ENCODE results near the gene PAPOLG.

PAPOLG gene

DNA sequence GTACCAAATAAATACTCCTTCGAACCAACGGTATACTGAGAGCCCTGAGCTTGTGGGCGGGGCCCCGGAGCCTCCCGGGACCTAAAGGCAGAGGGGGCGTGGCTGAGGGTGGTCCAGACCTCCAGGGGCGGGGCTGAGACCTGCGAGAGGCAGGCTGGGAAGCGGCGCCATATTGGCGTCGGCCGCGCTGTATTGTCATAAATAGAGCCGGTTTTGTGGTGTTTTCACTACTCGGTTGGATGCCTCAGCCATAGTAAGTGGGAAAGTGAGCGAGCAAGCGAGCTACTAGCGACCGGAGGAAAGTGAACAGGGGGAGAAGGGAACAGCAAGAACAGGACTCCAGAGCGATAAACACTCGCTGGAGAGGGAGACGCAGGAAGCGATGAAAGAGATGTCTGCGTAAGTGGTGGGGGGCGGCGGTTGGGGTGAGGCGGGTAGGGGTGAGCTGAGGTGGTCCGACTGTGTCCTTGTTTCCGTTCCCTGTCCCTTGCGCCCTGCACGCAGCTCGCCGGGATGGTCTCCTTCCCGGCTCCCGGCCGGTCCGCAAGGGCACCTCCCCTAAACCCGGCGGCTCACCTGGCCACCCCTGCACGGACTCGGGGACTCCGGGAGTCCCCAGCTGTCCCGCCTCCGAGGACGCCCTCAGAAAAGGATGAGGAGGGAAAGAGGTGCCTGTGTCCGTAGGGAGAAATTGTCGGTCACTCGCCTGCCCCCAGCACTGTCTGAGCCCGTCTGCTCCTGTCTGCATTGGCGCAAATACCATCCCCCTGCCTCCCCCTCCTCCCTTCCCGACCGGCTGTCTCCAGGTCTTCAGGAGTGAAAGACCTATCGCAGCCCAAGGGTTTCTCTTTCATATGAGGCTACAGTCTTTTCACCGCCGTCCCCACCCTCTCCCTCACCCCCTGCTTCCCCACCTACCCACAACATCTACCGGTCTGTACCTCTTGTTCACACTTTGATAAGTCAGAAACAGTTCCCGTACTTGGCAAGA, at the start of gene PAPOLG:
Gene PAPOLG, plus strand, starts transcription at position 172 of the 991 bp plus-strand sequence. Its CDS starts 211 bp downstream, at position 383.
- no peaks in the 10 kb centered on the region for H3K27me3 ChIP-seq (ENCODE audit: control insufficient read depth in 5 of 5, insufficient read depth in 4 of 5, low read length in 5 of 5)
- peak within 1 kb of the TSS; percentile 90 to 100 (median 99) for H3K4me3 ChIP-seq (ENCODE audit: low read depth in 1 of 5, low read length in 5 of 5)
- H3K36me3 ChIP-seq (ENCODE audit: control insufficient read depth in 5 of 5, insufficient read depth in 5 of 5, low read length in 5 of 5) = peaks cover 9 to 16% (median 12%) of the 10 kb centered on the region in 5 donors
- H3K4me1 ChIP-seq (ENCODE audit: control insufficient read depth in 5 of 5, insufficient read depth in 5 of 5, low read length in 5 of 5) = peaks cover 1 to 19% (median 17%) of the 10 kb centered on the region in 5 donors
- no peaks in the 10 kb centered on the region for H3K9me3 ChIP-seq (ENCODE audit: control insufficient read depth in 5 of 5, low read length in 5 of 5)
- peak within 1 kb of the TSS; percentile 56 to 94 (median 92) for H3K9ac ChIP-seq (ENCODE audit: low read length in 5 of 5)
- peak within 1 kb of the TSS; percentile 85 for H3K27ac ChIP-seq (ENCODE audit: low read depth, low read length)

DNA sequence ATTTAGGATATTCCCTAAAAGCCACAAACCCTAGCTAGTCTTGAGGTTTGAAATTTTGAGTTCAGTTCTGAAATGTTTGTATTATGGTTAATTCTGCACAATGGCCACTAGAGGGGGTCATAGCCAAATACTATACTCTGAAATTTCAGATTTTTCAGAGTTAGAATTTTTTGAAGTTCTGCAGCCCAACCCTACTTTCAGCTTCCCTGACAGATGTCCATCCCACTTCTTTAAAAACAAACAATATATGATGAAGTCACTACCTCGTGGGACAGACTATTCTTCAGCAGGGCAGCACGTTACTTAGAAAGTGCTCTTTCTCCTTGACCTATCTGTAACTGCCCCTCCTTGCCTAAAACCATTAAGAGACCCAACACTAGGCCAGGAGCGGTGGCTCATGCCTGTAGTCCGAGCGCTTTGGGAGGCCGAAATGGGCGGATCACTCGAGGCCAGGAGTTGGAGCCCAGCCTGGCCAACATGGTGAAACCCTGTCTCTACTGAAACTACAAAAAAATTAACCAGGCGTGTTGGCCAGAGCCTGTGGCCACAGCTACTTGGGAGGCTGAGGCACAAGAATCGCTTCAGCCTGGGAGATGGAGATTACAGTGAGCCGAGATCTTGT, 48.2 kb upstream of the PAPOLG start:
- Histone ChIP-seq H3K4me3 (ENCODE audit: low read depth in 1 of 5, low read length in 5 of 5) (no peak overlapping the region), H3K27ac (ENCODE audit: low read depth, low read length) (no peak overlapping the region), H3K4me1 (ENCODE audit: control insufficient read depth in 5 of 5, insufficient read depth in 5 of 5, low read length in 5 of 5) (peaks cover 0 to 4% (median 0%) of the 10 kb centered on the region in 5 donors), H3K9me3 (ENCODE audit: control insufficient read depth in 5 of 5, low read length in 5 of 5) (no peaks in the 10 kb centered on the region), H3K36me3 (ENCODE audit: control insufficient read depth in 5 of 5, insufficient read depth in 5 of 5, low read length in 5 of 5) (no peaks in the 10 kb centered on the region), H3K27me3 (ENCODE audit: control insufficient read depth in 5 of 5, insufficient read depth in 4 of 5, low read length in 5 of 5) (peaks cover 0 to 4% (median 0%) of the 10 kb centered on the region in 5 donors), H3K9ac (ENCODE audit: low read length in 5 of 5) (no peak overlapping the region)

DNA sequence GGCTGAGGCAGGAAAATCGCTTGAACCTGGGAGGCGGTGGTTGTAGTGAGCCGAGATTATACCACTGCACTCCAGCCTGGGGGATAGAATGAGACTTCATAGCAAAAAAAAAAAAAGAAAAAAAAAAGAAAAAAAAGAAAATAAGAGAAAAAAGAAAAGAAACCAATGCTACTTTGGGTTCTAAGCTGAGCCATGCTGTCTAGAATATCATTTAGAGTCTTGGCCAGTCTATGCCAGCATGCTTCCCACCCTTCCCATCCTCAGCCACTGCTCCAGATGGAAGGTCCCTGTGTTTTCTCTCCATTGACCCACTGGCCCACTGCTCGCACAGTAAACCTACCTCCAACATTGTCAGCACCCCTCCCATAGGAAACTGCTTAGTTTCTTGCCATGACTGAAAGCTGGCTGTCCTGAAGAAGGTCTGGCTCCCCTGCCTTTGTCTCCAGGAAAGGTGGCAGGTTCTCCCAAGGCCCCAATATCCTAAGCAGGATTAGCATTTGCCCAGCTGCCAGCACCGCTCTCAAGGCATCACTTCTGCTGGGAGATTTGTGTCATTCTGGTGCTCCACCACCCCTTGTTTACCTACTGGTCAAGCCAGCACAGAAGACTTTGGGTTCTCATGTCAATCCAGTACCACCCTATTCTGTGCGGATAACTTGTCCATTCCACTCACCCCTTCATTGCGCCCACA, 47.3 kb upstream of the PAPOLG start:
- H3K4me1 ChIP-seq (ENCODE audit: control insufficient read depth in 5 of 5, insufficient read depth in 5 of 5, low read length in 5 of 5) = peaks cover 0 to 4% (median 0%) of the 10 kb centered on the region in 5 donors
- H3K9ac ChIP-seq (ENCODE audit: low read length in 5 of 5) = no peak overlapping the region
- H3K4me3 ChIP-seq (ENCODE audit: low read depth in 1 of 5, low read length in 5 of 5) = no peak overlapping the region
- H3K27ac ChIP-seq (ENCODE audit: low read depth, low read length) = no peak overlapping the region
- no peaks in the 10 kb centered on the region for H3K36me3 ChIP-seq (ENCODE audit: control insufficient read depth in 5 of 5, insufficient read depth in 5 of 5, low read length in 5 of 5)
- peaks cover 0 to 4% (median 0%) of the 10 kb centered on the region in 5 donors for H3K27me3 ChIP-seq (ENCODE audit: control insufficient read depth in 5 of 5, insufficient read depth in 4 of 5, low read length in 5 of 5)
- no peaks in the 10 kb centered on the region for H3K9me3 ChIP-seq (ENCODE audit: control insufficient read depth in 5 of 5, low read length in 5 of 5)

DNA sequence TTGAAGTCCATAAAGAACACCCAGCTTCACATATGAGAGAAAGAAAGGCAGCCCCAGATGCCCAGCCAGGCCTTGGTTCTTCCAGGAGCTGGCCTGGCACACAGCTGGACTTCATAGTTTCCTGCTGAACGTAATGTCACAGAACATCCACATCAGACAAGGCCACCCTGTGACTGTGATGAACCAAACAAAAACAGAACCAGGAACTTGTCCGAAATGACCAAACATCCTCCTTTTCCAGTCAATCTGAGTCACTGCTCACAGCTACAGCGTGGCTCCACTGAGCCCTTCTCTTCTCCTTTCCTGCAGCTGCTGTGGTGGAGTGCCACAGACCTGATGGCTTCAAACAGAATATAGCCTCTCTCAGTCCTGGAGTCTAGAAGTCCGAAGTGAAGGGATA, 45.4 kb upstream of the PAPOLG start:
- no peak overlapping the region for H3K9ac ChIP-seq (ENCODE audit: low read length in 5 of 5)
- H3K4me3 ChIP-seq (ENCODE audit: low read depth in 1 of 5, low read length in 5 of 5) = no peak overlapping the region
- H3K9me3 ChIP-seq (ENCODE audit: control insufficient read depth in 5 of 5, low read length in 5 of 5) = no peaks in the 10 kb centered on the region
- H3K27me3 ChIP-seq (ENCODE audit: control insufficient read depth in 5 of 5, insufficient read depth in 4 of 5, low read length in 5 of 5) = peaks cover 0 to 4% (median 0%) of the 10 kb centered on the region in 5 donors
- H3K27ac ChIP-seq (ENCODE audit: low read depth, low read length) = no peak overlapping the region
- H3K4me1 ChIP-seq (ENCODE audit: control insufficient read depth in 5 of 5, insufficient read depth in 5 of 5, low read length in 5 of 5) = peaks cover 0 to 4% (median 0%) of the 10 kb centered on the region in 5 donors
- H3K36me3 ChIP-seq (ENCODE audit: control insufficient read depth in 5 of 5, insufficient read depth in 5 of 5, low read length in 5 of 5) = no peaks in the 10 kb centered on the region

DNA sequence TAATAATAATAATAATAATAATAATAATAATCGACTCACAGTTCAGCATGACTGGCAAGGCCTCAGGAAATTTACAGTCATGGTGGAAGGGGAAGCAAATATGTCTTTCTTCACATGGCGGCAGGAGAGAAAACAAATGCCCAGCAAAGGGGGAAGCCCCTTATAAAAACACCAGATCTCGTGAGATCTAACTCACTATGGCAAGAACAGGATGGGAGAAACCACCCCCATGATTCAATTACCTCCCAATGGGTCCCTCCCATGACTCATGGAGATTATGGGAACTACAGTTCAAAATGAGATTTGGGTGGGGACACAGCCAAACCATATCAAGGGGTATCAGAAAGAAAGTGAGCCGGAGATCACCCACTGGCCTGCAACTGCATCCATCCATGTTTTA, 40.5 kb upstream of the PAPOLG start:
- Histone ChIP-seq H3K4me3 (ENCODE audit: low read depth in 1 of 5, low read length in 5 of 5) (no peak overlapping the region), H3K9ac (ENCODE audit: low read length in 5 of 5) (no peak overlapping the region), H3K27ac (ENCODE audit: low read depth, low read length) (no peak overlapping the region), H3K9me3 (ENCODE audit: control insufficient read depth in 5 of 5, low read length in 5 of 5) (no peaks in the 10 kb centered on the region), H3K27me3 (ENCODE audit: control insufficient read depth in 5 of 5, insufficient read depth in 4 of 5, low read length in 5 of 5) (peaks cover 0 to 4% (median 0%) of the 10 kb centered on the region in 5 donors), H3K4me1 (ENCODE audit: control insufficient read depth in 5 of 5, insufficient read depth in 5 of 5, low read length in 5 of 5) (peaks cover 0 to 4% (median 0%) of the 10 kb centered on the region in 5 donors), H3K36me3 (ENCODE audit: control insufficient read depth in 5 of 5, insufficient read depth in 5 of 5, low read length in 5 of 5) (no peaks in the 10 kb centered on the region)

DNA sequence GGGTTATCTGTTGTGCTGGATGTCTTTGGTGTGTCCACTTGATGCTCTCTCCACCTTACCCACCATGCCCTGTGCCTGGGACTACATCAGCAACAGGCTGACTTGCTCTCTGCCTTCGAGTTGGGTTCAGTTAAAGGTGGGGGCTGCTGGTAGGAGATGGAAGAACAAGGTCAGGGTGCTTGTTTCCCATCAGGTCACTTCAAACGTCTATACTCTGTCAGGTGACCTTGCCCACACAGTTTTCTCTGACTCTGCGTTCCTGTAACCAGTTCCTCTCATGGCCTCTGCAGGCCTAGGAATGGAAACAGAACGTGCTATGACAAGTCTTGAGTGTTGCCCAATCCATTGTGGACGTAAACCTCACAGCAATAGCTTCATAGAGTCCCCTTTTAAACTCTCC, 38.4 kb upstream of the PAPOLG start:
- Histone ChIP-seq H3K9ac (ENCODE audit: low read length in 5 of 5) (no peak overlapping the region), H3K27ac (ENCODE audit: low read depth, low read length) (no peak overlapping the region), H3K36me3 (ENCODE audit: control insufficient read depth in 5 of 5, insufficient read depth in 5 of 5, low read length in 5 of 5) (no peaks in the 10 kb centered on the region), H3K4me3 (ENCODE audit: low read depth in 1 of 5, low read length in 5 of 5) (no peak overlapping the region), H3K27me3 (ENCODE audit: control insufficient read depth in 5 of 5, insufficient read depth in 4 of 5, low read length in 5 of 5) (no peaks in the 10 kb centered on the region), H3K4me1 (ENCODE audit: control insufficient read depth in 5 of 5, insufficient read depth in 5 of 5, low read length in 5 of 5) (no peaks in the 10 kb centered on the region), H3K9me3 (ENCODE audit: control insufficient read depth in 5 of 5, low read length in 5 of 5) (no peaks in the 10 kb centered on the region)

DNA sequence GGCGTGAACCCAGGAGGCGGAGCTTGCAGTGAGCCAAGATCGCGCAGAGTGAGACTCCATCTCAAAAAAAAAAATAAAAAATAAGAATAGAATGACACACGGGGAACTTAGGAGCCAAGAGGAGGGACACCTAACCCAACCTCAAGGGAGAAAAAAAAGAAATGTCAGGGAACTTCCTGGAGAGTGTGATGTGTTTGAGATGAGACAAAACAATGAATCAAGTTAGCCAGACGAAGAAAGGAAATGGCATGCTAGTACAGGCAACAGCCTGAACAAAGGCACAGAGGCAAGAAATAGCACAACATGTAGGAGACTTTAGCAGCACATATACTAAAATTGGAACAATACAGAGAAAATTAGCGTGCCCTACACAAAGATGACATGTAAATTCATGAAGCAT, 36.7 kb upstream of the PAPOLG start:
- Histone ChIP-seq H3K36me3 (ENCODE audit: control insufficient read depth in 5 of 5, insufficient read depth in 5 of 5, low read length in 5 of 5) (no peaks in the 10 kb centered on the region), H3K27ac (ENCODE audit: low read depth, low read length) (no peak overlapping the region), H3K9me3 (ENCODE audit: control insufficient read depth in 5 of 5, low read length in 5 of 5) (peaks cover 0 to 1% (median 0%) of the 10 kb centered on the region in 5 donors), H3K9ac (ENCODE audit: low read length in 5 of 5) (no peak overlapping the region), H3K27me3 (ENCODE audit: control insufficient read depth in 5 of 5, insufficient read depth in 4 of 5, low read length in 5 of 5) (no peaks in the 10 kb centered on the region), H3K4me3 (ENCODE audit: low read depth in 1 of 5, low read length in 5 of 5) (no peak overlapping the region), H3K4me1 (ENCODE audit: control insufficient read depth in 5 of 5, insufficient read depth in 5 of 5, low read length in 5 of 5) (no peaks in the 10 kb centered on the region)

DNA sequence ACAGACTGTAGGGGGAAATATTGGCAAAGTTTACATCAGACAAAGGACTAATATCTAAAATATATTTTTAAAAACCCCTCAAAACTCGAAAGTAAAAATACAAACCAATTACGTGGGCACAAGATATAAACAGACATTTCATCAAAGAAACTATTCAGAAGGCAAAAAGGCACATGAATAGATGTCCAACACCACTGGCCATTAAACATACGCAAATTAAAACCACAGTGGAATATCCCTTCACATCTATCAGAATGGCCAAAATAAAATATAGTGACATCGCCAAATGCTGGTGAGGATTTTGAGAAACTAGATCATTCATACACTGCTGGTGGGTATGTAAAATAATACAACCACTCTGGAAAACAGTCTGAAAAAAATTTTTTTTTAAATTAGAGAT, 30.6 kb upstream of the PAPOLG start:
- H3K9ac ChIP-seq (ENCODE audit: low read length in 5 of 5) = no peak overlapping the region
- no peak overlapping the region for H3K4me3 ChIP-seq (ENCODE audit: low read depth in 1 of 5, low read length in 5 of 5)
- H3K4me1 ChIP-seq (ENCODE audit: control insufficient read depth in 5 of 5, insufficient read depth in 5 of 5, low read length in 5 of 5) = no peaks in the 10 kb centered on the region
- peaks cover 0 to 9% (median 0%) of the 10 kb centered on the region in 5 donors for H3K9me3 ChIP-seq (ENCODE audit: control insufficient read depth in 5 of 5, low read length in 5 of 5)
- H3K27ac ChIP-seq (ENCODE audit: low read depth, low read length) = no peak overlapping the region
- no peaks in the 10 kb centered on the region for H3K36me3 ChIP-seq (ENCODE audit: control insufficient read depth in 5 of 5, insufficient read depth in 5 of 5, low read length in 5 of 5)
- H3K27me3 ChIP-seq (ENCODE audit: control insufficient read depth in 5 of 5, insufficient read depth in 4 of 5, low read length in 5 of 5) = no peaks in the 10 kb centered on the region

DNA sequence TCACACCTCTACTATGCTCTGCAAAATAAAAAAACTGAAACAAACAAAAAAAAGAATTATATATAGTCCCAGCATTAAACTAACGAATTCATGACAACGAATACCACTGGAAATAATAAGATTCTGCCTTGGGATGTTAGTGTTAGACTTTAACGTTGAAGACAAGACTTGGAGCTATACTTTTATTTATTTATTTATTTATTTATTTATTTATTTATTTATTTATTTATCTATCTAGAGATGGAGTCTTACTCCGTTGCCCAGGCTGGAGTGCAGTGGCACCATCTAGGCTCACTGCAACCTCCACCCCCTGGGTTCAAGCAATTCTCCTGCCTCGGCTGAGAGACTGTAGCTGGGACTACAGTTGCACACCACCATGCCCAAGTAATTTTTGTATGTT, 27.2 kb upstream of the PAPOLG start:
- H3K4me1 ChIP-seq (ENCODE audit: control insufficient read depth in 5 of 5, insufficient read depth in 5 of 5, low read length in 5 of 5) = no peaks in the 10 kb centered on the region
- H3K27me3 ChIP-seq (ENCODE audit: control insufficient read depth in 5 of 5, insufficient read depth in 4 of 5, low read length in 5 of 5) = no peaks in the 10 kb centered on the region
- no peaks in the 10 kb centered on the region for H3K36me3 ChIP-seq (ENCODE audit: control insufficient read depth in 5 of 5, insufficient read depth in 5 of 5, low read length in 5 of 5)
- H3K4me3 ChIP-seq (ENCODE audit: low read depth in 1 of 5, low read length in 5 of 5) = no peak overlapping the region
- peaks cover 0 to 9% (median 0%) of the 10 kb centered on the region in 5 donors for H3K9me3 ChIP-seq (ENCODE audit: control insufficient read depth in 5 of 5, low read length in 5 of 5)
- no peak overlapping the region for H3K27ac ChIP-seq (ENCODE audit: low read depth, low read length)
- H3K9ac ChIP-seq (ENCODE audit: low read length in 5 of 5) = no peak overlapping the region
